ENCODE measurements around the gene CCDC183. TPM values are rescaled to one million over a fixed set of nuclear protein-coding genes. Genes with fewer than 3 reads are reported as not detected.
"Not testable (repeated sequence)": the region's sequence is repeated elsewhere in the genome, so short reads cannot be mapped to it uniquely, and the experiment has no call there.

Gene CCDC183
- total and polyA plus RNA-seq, 10 donors, result 0.41 to 1.6 (median 0.69) TPM

- intact Hi-C loops (cut with DNase I; ENCODE audit: low total_unique reads), result no loop called here
- no peak for TF ChIP-seq POLR2A (IDR thresholded peaks at IDR 0.05)
- TF ChIP-seq POLR2AphosphoS5 (IDR thresholded peaks at IDR 0.05), result peak; percentile 68 to 74 (median 69)
- peak in 2 of 11 experiments; percentile 16 to 17 for TF ChIP-seq CTCF (IDR thresholded peaks at IDR 0.05 in 8 of 11, conservative IDR thresholded peaks at IDR 0.05 in 3 of 11)
- Histone ChIP-seq H3K4me3 (peak overlapping the region; percentile 1 to 75 (median 50)), H3K9me3 (no peaks in the 10 kb centered on the region), H3K27me3 (replicated peaks in 1 of 7) (peaks cover 0 to 69% (median 41%) of the 10 kb centered on the region in 7 donors), H3K27ac (peak overlapping the region in 2 of 8 donors; percentile 37 to 54), H3K36me3 (peaks cover 0 to 14% (median 0%) of the 10 kb centered on the region in 6 donors), H3K4me1 (peaks cover 16 to 53% (median 29%) of the 10 kb centered on the region in 6 donors)
- 0 to 3% (median 1%) methylated on average over 24 to 63 of the region's 63 CpGs for WGBS, 5 donors
- peak; percentile 95 for DNase-seq
These were observed 3.9 kb downstream of the CCDC183 start for GRCh38 chr9:136799854-136800657.

GRCh38 chr9:136802321-136802720 lies 6.2 kb downstream of the CCDC183 start:
- H3K27ac ChIP-seq, result no peak overlapping the region
- WGBS, 5 donors, result 75 to 87% (median 80%) methylated on average over 5 to 6 of the region's 6 CpGs
- peaks cover 26 to 57% (median 41%) of the 10 kb centered on the region in 6 donors for H3K4me1 ChIP-seq
- TF ChIP-seq POLR2AphosphoS5 (IDR thresholded peaks at IDR 0.05), result no peak
- TF ChIP-seq POLR2A (IDR thresholded peaks at IDR 0.05), result no peak
- TF ChIP-seq CTCF (IDR thresholded peaks at IDR 0.05 in 8 of 11, conservative IDR thresholded peaks at IDR 0.05 in 3 of 11), result no peak
- no peak for DNase-seq
- H3K4me3 ChIP-seq, result no peak overlapping the region
- H3K36me3 ChIP-seq, result peaks cover 0 to 23% (median 0%) of the 10 kb centered on the region in 6 donors
- intact Hi-C loops (cut with DNase I; ENCODE audit: low total_unique reads), result no loop called here
- H3K27me3 ChIP-seq (replicated peaks in 1 of 7), result peaks cover 0 to 54% (median 41%) of the 10 kb centered on the region in 7 donors
- H3K9me3 ChIP-seq, result no peaks in the 10 kb centered on the region

DNA sequence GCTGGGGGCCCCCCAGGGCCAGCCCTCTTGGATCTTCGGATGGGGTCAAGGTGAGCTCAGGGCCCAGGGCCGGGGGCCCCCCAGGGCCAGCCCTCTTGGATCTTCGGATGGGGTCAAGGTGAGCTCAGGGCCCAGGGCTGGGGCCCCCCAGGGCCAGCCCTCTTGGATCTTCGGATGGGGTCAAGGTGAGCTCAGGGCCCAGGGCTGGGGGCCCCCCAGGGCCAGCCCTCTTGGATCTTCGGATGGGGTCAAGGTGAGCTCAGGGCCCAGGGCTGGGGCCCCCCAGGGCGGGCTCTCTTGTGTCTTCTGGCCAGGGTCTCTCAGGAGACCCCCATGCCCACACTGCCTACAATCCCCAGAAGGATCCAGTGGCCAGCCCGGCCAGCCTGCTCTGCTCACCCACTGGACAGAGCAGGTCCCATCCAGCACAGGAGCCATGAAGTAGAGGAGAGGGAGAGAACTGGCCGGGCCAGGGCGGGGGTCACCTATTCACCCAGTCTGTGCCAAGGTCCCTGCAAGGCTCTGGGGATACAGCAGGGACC lies 6.9 kb downstream of the CCDC183 start:
- peaks cover 0 to 47% (median 41%) of the 10 kb centered on the region in 7 donors for H3K27me3 ChIP-seq (replicated peaks in 1 of 7)
- peaks cover 0 to 23% (median 0%) of the 10 kb centered on the region in 6 donors for H3K36me3 ChIP-seq
- peaks cover 26 to 58% (median 42%) of the 10 kb centered on the region in 6 donors for H3K4me1 ChIP-seq
- H3K4me3 ChIP-seq; intact Hi-C loops (cut with DNase I; ENCODE audit: low total_unique reads); H3K9me3 ChIP-seq; H3K27ac ChIP-seq; DNase-seq: not testable (repeated sequence)
- WGBS, 5 donors, result 92 to 100% (median 94%) methylated on average over 1 to 8 of the region's 9 CpGs

GRCh38 chr9:136803551-136804508 lies 7.7 kb downstream of the CCDC183 start:
- DNase-seq, result no peak
- Histone ChIP-seq H3K4me3 (no peak overlapping the region), H3K4me1 (peaks cover 29 to 61% (median 46%) of the 10 kb centered on the region in 6 donors), H3K36me3 (peaks cover 0 to 23% (median 0%) of the 10 kb centered on the region in 6 donors), H3K9me3 (no peaks in the 10 kb centered on the region), H3K27me3 (replicated peaks in 1 of 7) (peaks cover 0 to 39% (median 35%) of the 10 kb centered on the region in 7 donors), H3K27ac (no peak overlapping the region)
- intact Hi-C loops (cut with DNase I; ENCODE audit: low total_unique reads), result no loop called here
- no peak for TF ChIP-seq POLR2A (IDR thresholded peaks at IDR 0.05)
- TF ChIP-seq POLR2AphosphoS5 (IDR thresholded peaks at IDR 0.05), result no peak
- no peak for TF ChIP-seq CTCF (IDR thresholded peaks at IDR 0.05 in 8 of 11, conservative IDR thresholded peaks at IDR 0.05 in 3 of 11)
- 86 to 95% (median 90%) methylated on average over 21 to 22 of the region's 22 CpGs for WGBS, 5 donors

All from spleen (tissue), 11 donors.